ENCODE measurements around the gene HNRNPL. TPM values are rescaled to one million over a fixed set of nuclear protein-coding genes. Genes with fewer than 3 reads are reported as not detected.

The HNRNPL gene
- total and polyA plus RNA-seq, 10 of the 15 experiments (the other 5 are each of a cell fraction or from before 2014, with no cell fraction given) = 32.5 to 512 (median 306) TPM

DNA sequence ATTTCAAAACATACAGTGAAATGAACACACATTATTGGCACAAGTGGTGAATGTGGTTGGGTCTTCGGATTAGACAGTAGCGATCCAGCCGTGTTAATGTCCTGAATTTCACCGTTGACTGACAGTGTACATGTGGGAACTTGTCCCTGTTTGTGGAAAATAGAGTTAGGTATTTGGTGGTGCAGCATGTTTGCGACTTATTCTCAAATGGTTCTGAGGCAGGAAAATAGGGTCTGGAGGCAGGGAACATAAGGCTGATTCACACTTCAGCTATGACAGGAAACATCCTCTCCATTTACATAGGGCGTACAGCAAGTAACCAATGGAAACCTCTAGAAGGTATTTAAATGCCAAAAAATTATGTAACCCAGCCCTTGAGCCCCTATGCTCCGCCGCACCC is 56.6 kb downstream of the HNRNPL start:
- H3K36me3 ChIP-seq (ENCODE audit: control insufficient read depth in 2 of 2, insufficient read depth in 2 of 2, low read length in 1 of 2) = no peaks in the 10 kb centered on the region
- ChIA-PET RAD21 (ENCODE audit: unreplicated experiment) (no interaction called here), POLR2A (interaction anchor here (0.5 to 0.6 kb wide), 2 partner anchors 93 to 109 kb away, joined by 3 to 5 read pairs; no protein-coding TSS in a partner anchor), CTCF (interaction anchor here (0.7 to 1.2 kb wide), 2 partner anchors 23 to 100 kb away, joined by 3 read pairs; no protein-coding TSS in a partner anchor), SMC1A (ENCODE audit: uncharacterized antibody, unreplicated experiment) (no interaction called here)
- no peak overlapping the region for H3K27ac ChIP-seq (ENCODE audit: control insufficient read depth, insufficient read depth)
- H3K9me3 ChIP-seq (replicated peaks; ENCODE audit: control insufficient read depth, insufficient read depth, low read length) = no peaks in the 10 kb centered on the region; the same call in 2 of the 3 replicates
- H3K4me2 ChIP-seq (ENCODE audit: control insufficient read depth, insufficient read depth) = no peak overlapping the region
- DNase-seq (ENCODE audit: low read depth, low spot score) (no peak), FAIRE-seq (no peak), ATAC-seq (no peak)
- H3K9ac ChIP-seq (ENCODE audit: control insufficient read depth, insufficient read depth, low read length) = no peak overlapping the region
- H4K20me1 ChIP-seq (ENCODE audit: control insufficient read depth, insufficient read depth) = no peaks in the 10 kb centered on the region
- in situ Hi-C loops (cut with MboI) = no loop called here
- H3K4me1 ChIP-seq (ENCODE audit: control insufficient read depth, insufficient read depth, low read length) = no peaks in the 10 kb centered on the region
- no peaks in the 10 kb centered on the region for H3K79me2 ChIP-seq (ENCODE audit: control insufficient read depth, insufficient read depth, low read length)
- intact Hi-C loops (cut with micrococcal nuclease; ENCODE audit: unreplicated experiment) = no loop called here
- no peak overlapping the region for H3K4me3 ChIP-seq
- BruUV-seq (replicated peaks) = no TSS peak
- WGBS (ENCODE audit: insufficient coverage, insufficient replicate concordance, low lambda C conversion rate, missing lambda C conversion rate) = 65% methylated on average over 8 of the region's 8 CpGs
- H3K27me3 ChIP-seq (replicated peaks in 1 of 2; ENCODE audit: control insufficient read depth in 2 of 2, insufficient read depth in 2 of 2, low read length in 1 of 2) = no peaks in the 10 kb centered on the region
- H2AFZ ChIP-seq (ENCODE audit: control insufficient read depth, low read depth, low read length) = no peak overlapping the region
- TF ChIP-seq KDM1A (IDR thresholded peaks at IDR 0.05; ENCODE audit: borderline replicate concordance) = no peak
- no peak for TF ChIP-seq GATAD2B (conservative IDR thresholded peaks at IDR 0.05; ENCODE audit: low read depth)
- no peak for TF ChIP-seq STAT3 (IDR thresholded peaks at IDR 0.05; ENCODE audit: low read depth, low read length)
- no peak for TF ChIP-seq NBN (IDR thresholded peaks at IDR 0.05)
- TF ChIP-seq RCOR1 (conservative IDR thresholded peaks at IDR 0.05; ENCODE audit: low read depth, low read length) = no peak
- TF ChIP-seq CHD2 (IDR thresholded peaks at IDR 0.05; ENCODE audit: borderline replicate concordance, low read depth, low read length) = no peak
- no peak for TF ChIP-seq BMI1 (IDR thresholded peaks at IDR 0.05; ENCODE audit: borderline replicate concordance)
- TF ChIP-seq ZBED1 (IDR thresholded peaks at IDR 0.05; ENCODE audit: borderline replicate concordance) = no peak
- TF ChIP-seq TCF7 (IDR thresholded peaks at IDR 0.05; ENCODE audit: borderline replicate concordance) = no peak
- no peak for TF ChIP-seq NRF1 (conservative IDR thresholded peaks at IDR 0.05; ENCODE audit: low read depth, low read length)
- no peak for TF ChIP-seq SMAD5 (IDR thresholded peaks at IDR 0.05; ENCODE audit: low read depth)
- no peak for TF ChIP-seq EED (IDR thresholded peaks at IDR 0.05; ENCODE audit: low read depth)
- no peak for TF ChIP-seq SMARCA5 (IDR thresholded peaks at IDR 0.05)
- no peak for TF ChIP-seq MEF2B (IDR thresholded peaks at IDR 0.05; ENCODE audit: partially characterized antibody, poor library complexity, severe bottlenecking)
- no peak for TF ChIP-seq RELB (IDR thresholded peaks at IDR 0.05; ENCODE audit: low read depth)
- TF ChIP-seq ZZZ3 (IDR thresholded peaks at IDR 0.05; ENCODE audit: control insufficient read depth, insufficient read length, low read depth) = no peak
- TF ChIP-seq KAT2A (conservative IDR thresholded peaks at IDR 0.05; ENCODE audit: control insufficient read depth, low read depth, low read length) = no peak
